ENCODE measurements around the gene HARS1.

- TF ChIP-seq, protein P1, sequence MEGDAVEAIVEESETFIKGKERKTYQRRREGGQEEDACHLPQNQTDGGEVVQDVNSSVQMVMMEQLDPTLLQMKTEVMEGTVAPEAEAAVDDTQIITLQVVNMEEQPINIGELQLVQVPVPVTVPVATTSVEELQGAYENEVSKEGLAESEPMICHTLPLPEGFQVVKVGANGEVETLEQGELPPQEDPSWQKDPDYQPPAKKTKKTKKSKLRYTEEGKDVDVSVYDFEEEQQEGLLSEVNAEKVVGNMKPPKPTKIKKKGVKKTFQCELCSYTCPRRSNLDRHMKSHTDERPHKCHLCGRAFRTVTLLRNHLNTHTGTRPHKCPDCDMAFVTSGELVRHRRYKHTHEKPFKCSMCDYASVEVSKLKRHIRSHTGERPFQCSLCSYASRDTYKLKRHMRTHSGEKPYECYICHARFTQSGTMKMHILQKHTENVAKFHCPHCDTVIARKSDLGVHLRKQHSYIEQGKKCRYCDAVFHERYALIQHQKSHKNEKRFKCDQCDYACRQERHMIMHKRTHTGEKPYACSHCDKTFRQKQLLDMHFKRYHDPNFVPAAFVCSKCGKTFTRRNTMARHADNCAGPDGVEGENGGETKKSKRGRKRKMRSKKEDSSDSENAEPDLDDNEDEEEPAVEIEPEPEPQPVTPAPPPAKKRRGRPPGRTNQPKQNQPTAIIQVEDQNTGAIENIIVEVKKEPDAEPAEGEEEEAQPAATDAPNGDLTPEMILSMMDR (conservative IDR thresholded peaks at IDR 0.05; ENCODE audit: low read length) = no peak
- TF ChIP-seq EZH2phosphoT487 (IDR thresholded peaks at IDR 0.05; ENCODE audit: borderline replicate concordance, low read depth, low read length) = no peak
Measured at GRCh38 chr5:140635291-140636257, 55.6 kb downstream of the HARS1 start.
